Measurements from ENCODE around the gene WBP1.

The WBP1 gene

DNA sequence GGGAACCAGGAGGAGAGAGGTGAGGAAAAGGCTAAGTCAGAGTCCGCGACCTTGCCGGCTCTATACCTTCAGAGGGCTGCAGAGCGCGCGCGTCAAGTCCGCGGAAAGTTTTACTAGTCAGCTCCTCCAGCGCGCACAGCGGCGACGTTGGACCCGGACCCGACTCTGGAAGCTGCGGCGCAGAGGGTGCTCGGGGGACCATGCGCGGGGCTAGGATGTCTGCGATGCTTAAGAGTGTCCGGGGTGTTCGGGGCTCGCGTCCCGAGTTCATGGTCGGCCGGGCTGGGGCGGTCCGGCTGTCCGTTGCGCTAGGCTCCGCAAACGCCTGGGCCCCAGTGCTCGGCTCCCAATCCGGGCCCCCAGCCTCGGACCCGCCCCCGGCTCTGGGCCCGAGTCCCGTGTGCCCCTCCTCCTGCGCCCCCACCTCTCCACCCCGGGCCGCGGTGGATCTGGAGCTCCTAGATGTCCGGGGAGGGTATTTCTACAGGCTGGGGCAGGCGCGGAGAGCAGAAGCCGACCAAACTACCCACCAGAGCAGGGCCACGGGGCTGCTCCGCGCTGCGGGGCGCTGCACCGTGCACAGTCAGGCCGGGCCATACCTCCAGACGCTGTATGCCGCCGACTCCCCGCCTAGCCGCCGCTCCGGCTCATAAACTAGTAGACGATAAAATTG, 41.2 kb downstream of the WBP1 start, which contains the start of gene LBX2:
Gene LBX2 (minus strand): TSS at position 337 of the 673 bp plus-strand sequence. CDS start 66 bp downstream, at position 271.
- TF ChIP-seq, protein P1, sequence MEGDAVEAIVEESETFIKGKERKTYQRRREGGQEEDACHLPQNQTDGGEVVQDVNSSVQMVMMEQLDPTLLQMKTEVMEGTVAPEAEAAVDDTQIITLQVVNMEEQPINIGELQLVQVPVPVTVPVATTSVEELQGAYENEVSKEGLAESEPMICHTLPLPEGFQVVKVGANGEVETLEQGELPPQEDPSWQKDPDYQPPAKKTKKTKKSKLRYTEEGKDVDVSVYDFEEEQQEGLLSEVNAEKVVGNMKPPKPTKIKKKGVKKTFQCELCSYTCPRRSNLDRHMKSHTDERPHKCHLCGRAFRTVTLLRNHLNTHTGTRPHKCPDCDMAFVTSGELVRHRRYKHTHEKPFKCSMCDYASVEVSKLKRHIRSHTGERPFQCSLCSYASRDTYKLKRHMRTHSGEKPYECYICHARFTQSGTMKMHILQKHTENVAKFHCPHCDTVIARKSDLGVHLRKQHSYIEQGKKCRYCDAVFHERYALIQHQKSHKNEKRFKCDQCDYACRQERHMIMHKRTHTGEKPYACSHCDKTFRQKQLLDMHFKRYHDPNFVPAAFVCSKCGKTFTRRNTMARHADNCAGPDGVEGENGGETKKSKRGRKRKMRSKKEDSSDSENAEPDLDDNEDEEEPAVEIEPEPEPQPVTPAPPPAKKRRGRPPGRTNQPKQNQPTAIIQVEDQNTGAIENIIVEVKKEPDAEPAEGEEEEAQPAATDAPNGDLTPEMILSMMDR (IDR thresholded peaks at IDR 0.05; ENCODE audit: low read depth, low read length): no peak
- peak within 1 kb of the TSS; percentile 53 for H3K4me3 ChIP-seq (ENCODE audit: low read depth, low read length)

DNA sequence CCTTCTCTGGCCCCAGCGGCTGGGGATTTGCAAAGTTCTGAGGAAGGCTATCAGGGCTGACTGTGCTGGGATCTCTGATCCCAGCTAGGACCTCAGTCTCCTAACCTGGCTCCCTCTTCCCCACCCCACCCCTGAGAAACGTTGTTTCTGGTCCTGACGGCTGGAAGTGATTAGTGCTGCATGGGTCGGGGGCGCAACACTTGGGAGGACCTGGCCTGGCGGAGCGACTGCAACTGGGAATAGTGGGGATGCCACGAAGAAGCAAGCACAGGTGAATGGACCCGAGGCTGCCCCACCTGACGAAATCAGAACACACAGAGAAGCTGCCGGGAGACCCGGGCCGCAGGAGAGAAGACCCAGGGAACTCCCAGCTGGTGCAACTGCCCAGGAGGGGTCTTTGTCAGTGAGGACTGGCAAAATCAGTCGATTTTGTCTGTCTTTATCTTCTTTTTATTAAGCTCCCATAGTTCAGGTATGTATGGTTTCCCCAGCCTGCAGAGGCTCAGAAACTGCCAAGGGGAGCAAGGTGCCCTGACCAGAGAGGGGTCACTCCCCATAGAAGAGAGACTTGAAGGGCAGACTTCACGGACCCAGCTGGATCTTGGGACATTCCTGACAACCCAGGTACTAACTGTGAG, 41.8 kb downstream of the WBP1 start:
- no peak overlapping the region for H3K4me3 ChIP-seq (ENCODE audit: low read depth, low read length)
- TF ChIP-seq, protein P1 (IDR thresholded peaks at IDR 0.05; ENCODE audit: low read depth, low read length): no peak

DNA sequence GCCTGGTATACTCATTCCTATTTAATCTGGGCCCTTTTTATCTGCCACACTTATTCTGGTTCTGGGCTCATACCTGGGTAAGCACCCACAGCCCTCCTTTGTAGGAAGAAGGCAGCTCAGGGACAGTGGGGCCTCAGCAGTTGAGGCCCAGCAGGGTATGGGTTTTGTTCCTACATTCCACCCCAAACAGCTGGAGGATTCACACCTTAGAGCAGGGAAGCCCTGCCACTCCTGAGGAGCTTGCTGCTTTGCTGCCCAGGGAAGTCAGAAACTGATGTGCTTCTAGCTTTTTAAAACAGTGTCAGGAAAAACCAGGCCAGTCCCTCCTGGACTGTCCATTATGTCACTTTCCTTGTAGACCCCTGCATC, 42.3 kb downstream of the WBP1 start:
- TF ChIP-seq, protein P1 (IDR thresholded peaks at IDR 0.05; ENCODE audit: low read depth, low read length): no peak
- H3K4me3 ChIP-seq (ENCODE audit: low read depth, low read length): no peak overlapping the region

DNA sequence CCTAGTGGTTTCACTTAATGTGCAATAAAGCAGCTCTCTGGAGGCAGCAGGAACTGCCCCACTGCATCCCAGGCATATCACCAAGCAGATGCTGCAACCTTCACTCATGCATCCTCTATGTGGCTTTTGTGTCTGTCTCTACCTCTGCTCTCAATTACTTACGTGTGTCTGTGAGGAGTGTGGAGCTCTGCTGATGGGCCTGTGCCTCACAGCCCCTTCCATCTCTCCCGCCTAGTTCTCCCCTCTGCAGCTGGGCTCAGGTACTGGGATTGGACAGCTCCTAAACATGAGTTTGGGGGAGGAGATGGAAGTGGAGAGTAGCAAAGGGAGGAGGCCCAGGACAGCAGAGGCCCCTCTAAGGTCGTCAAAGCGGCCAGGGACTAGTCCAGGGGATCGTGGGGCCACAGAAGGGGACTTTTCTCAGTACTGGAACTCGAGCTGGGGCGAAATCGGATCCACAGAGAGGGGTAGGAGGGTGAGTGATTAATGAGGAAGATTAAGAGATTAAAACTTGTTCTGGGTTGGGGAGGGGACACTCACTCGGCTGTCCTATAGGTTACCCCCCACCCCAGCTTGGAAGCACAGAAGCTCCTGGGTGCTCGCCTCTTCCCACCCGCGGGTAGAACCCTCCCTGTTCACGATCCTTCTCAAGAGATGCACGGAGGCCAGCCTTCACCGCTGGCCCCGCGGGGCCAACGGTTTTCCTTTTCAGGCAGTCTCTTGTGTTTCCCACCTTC, 43.3 kb downstream of the WBP1 start:
- TF ChIP-seq, protein P1 (IDR thresholded peaks at IDR 0.05; ENCODE audit: low read depth, low read length): no peak
- no peak overlapping the region for H3K4me3 ChIP-seq (ENCODE audit: low read depth, low read length)

DNA sequence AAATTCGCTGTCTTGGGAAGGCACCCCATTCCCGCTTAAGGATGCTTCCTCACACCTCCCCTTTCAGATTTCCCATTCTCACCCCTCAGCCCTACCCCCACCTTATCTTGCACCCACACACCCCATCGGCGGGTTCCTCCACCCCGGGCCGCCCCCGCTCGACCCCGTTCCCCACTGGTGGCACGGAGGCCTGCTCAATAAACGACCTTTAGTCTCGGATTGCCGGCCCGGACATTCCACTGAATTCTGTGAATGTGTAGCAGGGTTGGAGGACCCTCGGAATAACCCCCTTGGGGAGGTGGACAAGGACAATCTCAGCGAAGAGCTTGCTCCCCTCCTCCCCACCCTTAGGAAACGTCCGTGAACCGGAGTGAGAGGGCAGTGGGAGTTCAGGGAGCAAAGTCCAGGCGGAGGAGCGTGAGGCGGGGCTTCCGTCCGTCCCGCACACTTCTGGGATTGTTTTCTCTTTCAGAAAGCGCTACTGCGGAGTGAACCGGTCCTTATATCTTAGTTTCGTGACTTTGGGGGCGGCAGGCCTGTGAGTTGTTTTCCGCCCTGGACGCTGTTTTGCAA, 44.0 kb downstream of the WBP1 start:
- peak overlapping the region; percentile 59 for H3K4me3 ChIP-seq (ENCODE audit: low read depth, low read length)
- TF ChIP-seq, protein P1 (IDR thresholded peaks at IDR 0.05; ENCODE audit: low read depth, low read length): no peak

DNA sequence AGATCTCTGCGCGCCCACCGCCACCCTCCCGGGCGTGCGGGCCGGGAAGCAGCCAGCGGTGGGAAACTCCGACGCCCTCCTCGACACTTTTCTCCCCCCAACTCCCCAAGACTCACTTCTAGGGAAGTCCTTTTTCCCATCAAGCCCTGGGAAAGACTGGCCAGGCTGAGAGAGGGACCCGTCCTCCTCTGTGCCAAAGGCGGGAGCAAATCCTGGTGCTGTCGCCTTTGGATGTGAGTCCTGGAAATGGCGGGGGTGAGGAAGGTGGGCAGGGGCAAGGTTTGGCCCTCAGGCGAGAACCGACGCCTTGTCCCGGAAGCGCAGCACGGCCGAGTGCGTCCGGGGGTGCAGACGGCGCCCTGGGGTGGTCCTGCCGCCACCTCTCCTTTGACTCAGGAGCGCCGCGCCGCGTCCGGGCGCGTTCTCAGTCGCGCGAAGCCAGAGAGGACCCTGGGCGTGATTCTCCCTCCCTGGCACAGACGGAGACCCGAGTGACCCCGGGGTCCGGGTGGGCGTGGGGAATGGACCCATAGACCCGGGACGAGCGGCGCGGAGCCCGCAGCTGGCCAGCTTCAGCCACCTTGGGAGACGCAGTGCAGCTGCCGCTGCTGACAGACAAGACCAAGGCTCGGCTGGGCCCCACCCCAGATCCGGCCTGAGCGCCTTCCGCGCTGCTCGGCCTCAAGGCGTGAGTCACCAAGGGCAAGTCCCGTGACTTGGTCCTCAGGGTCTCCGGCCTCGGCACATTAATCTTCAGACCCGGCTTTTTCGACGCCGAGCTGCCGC, 44.7 kb downstream of the WBP1 start:
- H3K4me3 ChIP-seq (ENCODE audit: low read depth, low read length): peak overlapping the region; percentile 59
- TF ChIP-seq, protein P1 (IDR thresholded peaks at IDR 0.05; ENCODE audit: low read depth, low read length): no peak
